Astrocyte of the spinal cord (primary cell): Measurements from ENCODE around the gene OR56A5.
"Not testable (repeated sequence)": the region's sequence is repeated elsewhere in the genome, so short reads cannot be mapped to it uniquely, and the experiment has no call there.

Experiments used
- DNase-seq: peaks from one replicate; pipeline ENCODE4 v3.0.0; 2011; ENCODE audit warnings: low read depth, low spot score
- H3K4me3 ChIP-seq: 2 replicates; pipeline ENCODE4 v1.5.1; 2011; ENCODE audit warnings: low read depth, mild to moderate bottlenecking, low read length, moderate library complexity
- in situ Hi-C: cut with HindIII; loops from 2 replicates; pipeline ENCODE4 v1.10.0; 2017; ENCODE audit warnings: low sequenced_read_pairs
- TF ChIP-seq, protein P1 (sequence below): IDR thresholded peaks from 2 replicates; pipeline ENCODE4 v1.5.1; 2012; ENCODE audit warnings: low read depth, mild to moderate bottlenecking, low read length, inconsistent platforms

Gene OR56A5

DNA sequence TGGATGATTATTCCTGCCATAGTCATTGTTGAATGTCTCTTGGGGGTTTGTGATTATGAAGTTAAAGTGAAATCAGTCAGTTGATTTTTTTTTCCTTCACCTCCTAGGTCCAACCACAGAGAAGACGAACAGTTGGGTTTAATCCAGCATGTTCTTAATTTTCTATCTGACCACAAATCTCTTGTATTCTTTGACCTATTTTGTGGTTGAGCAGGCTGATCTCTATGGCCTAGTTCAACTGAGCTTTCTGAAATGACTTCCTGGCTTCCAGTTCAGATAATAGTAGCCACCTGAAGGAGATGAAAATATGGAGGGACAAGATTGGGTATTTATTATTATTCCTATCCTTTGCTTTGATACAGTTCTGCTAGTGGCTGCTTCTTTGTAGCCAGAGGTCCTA is 5.2 kb upstream of the OR56A5 start:
- no peak overlapping the region for H3K4me3 ChIP-seq
- DNase-seq: no peak

DNA sequence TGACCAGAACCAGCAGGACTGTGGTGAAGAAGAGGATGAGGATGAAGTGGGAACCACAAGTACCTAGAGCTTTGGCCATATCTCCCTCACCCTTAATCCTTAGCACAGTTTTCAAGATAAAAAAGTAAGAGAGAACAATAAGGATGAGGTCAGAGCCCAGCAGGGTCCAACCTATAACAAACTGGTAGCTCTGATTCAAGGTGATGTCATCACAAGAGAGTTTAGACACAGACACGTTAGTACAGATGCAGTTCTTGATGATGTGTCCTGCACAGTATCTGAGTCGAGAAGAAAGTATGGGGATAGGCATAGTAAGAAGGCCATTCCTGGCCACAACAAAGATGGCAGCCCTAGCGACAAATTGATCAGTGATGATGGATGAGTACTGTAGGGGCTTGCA is 586 bp downstream of the OR56A5 start:
- DNase-seq: no peak
- in situ Hi-C loops: no loop called here
- no peak overlapping the region for H3K4me3 ChIP-seq
- TF ChIP-seq, protein P1, sequence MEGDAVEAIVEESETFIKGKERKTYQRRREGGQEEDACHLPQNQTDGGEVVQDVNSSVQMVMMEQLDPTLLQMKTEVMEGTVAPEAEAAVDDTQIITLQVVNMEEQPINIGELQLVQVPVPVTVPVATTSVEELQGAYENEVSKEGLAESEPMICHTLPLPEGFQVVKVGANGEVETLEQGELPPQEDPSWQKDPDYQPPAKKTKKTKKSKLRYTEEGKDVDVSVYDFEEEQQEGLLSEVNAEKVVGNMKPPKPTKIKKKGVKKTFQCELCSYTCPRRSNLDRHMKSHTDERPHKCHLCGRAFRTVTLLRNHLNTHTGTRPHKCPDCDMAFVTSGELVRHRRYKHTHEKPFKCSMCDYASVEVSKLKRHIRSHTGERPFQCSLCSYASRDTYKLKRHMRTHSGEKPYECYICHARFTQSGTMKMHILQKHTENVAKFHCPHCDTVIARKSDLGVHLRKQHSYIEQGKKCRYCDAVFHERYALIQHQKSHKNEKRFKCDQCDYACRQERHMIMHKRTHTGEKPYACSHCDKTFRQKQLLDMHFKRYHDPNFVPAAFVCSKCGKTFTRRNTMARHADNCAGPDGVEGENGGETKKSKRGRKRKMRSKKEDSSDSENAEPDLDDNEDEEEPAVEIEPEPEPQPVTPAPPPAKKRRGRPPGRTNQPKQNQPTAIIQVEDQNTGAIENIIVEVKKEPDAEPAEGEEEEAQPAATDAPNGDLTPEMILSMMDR: no peak

More for the DNA sequence above, 5.2 kb upstream of the OR56A5 start:
- in situ Hi-C loops: no loop called here
- TF ChIP-seq, protein P1: no peak

DNA sequence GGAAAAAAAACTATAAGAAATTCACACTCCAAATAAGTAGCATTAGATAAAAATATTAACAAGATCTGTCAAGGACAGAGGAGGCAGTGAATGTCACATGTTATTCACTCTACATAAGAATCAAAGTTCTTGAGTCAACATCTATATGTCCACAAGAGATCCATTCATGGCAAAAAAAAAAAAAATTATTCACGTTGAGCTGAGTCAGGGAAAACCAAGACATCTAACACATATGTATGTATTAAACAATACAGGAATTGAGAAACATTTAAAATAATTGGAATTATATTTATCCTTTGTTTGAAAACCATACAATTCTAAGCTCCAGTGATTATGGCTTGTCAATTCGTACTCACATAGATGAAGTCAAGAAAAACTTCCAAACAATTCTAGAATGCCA is 1.3 kb downstream of the OR56A5 start:
- TF ChIP-seq, protein P1: no peak
- in situ Hi-C loops: no loop called here
- no peak for DNase-seq
- no peak overlapping the region for H3K4me3 ChIP-seq

DNA sequence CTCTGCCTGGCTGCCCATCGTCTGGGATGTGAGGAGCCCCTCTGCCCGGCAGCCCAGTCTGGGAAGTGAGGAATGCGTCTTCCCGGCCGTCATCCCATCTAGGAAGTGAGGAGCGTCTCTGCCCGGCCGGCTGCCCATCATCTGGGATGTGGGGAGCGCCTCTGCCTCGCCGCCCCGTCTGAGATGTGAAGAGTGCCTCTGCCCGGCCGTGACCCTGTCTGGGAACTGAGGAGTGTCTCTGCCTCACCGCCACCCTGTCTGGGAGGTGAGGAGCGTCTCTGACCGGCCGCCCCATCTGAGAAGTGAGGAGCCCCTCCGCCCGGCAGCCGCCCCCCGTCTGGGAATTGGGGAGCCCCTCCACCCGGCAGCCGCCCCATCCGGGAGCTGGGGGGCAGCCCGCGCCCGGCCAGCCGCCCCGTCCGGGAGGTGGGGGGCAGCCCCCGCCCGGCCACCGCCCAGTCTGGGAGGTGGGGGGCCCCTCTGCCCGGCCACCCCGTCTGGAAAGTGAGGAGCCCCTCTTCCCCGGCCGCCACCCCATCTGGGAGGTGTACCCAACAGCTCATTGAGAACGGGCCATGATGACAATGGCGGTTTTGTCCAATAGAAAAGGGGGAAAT is 7.5 kb downstream of the OR56A5 start:
- H3K4me3 ChIP-seq, DNase-seq, in situ Hi-C loops: not testable (repeated sequence)

DNA sequence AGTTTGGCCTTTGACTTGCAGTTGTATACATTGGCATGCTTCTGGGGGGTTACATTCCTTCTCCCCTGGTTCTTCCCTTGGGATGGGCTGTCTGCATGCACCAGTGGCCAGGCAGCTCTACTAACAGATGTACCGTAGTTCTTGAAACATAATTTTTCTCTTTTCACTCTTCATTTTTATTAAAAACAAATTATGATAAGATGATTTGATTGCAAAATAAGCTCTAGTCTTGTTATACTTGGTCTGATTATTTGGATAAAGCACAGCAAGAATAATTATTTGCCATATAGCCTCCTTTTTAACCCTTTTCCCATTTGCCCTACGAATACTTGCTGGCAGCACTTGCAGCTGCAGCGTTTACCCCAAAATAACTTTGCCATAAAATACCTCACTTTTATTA is 12.7 kb downstream of the OR56A5 start:
- DNase-seq: no peak
- H3K4me3 ChIP-seq: no peak overlapping the region
- TF ChIP-seq, protein P1: no peak

DNA sequence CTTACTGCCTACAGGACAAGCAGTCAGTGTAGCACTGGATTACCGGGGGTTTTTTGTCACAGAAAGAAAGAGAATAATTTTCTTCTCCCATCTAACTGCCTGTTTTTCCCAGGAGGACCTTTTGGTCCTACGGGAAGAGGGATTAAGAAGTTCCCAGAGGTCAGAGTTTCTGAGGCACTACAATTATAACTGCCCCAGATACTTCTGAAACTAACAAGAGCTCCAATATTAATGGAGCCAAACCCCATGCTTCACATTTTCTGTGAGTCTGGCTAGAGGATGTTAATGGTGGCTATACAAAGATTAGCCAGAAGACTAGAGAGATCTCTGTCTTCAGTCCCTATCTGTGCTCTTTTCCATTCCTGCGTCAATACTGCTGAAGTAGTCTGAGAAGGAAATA is 26.3 kb downstream of the OR56A5 start, which contains the start of gene OR56A3:
Gene OR56A3 (plus strand): TSS at position 301 of the 400 bp plus-strand sequence. CDS start 5,096 bp downstream, outside the sequence.
- no peak within 1 kb of the TSS for H3K4me3 ChIP-seq
- TF ChIP-seq, protein P1: no peak
- no peak for DNase-seq
- in situ Hi-C loops: no loop called here

More for the DNA sequence above, 12.7 kb downstream of the OR56A5 start:
- in situ Hi-C loops: no loop called here

DNA sequence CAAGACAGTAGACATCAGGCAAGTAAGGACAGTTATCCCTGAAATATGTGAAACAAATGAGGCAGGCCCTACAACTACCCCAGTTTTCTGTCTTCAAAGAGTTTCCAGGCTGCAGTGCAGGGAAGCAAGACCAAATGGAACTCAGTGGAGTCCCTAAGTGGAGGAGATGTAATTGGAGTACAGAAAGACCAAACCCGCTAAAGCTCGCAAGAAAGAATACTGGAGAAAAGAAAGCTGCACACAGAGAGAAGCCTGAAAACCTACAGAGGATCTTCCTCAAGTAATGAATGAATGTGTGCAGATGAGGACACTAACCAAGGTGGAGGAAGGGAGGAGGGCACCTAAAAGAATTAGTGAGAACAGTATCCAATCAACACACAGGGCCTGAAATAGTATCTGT is 27.5 kb downstream of the OR56A5 start:
- TF ChIP-seq, protein P1: no peak
- H3K4me3 ChIP-seq: no peak overlapping the region
- no peak for DNase-seq
- in situ Hi-C loops: no loop called here
